ENCODE measurements around the gene CLCN4.

Gene CLCN4

GRCh38 chrX:10156199-10157031 lies at the start of gene CLCN4:
Gene CLCN4 (plus strand): TSS chrX:10156975. CDS start chrX:10185033, 28,058 bp downstream.
- no peaks in the 10 kb centered on the region for H4K20me1 ChIP-seq (ENCODE audit: insufficient read depth, low read length)
- ATAC-seq (ENCODE audit: insufficient read depth, low read depth) = no peak
- no peak within 1 kb of the TSS for H3K4me3 ChIP-seq (ENCODE audit: low read depth in 1 of 2, low read length in 2 of 2)
- no peaks in the 10 kb centered on the region for H3K9me3 ChIP-seq (ENCODE audit: insufficient read depth, low read length, severe bottlenecking)
- H3K36me3 ChIP-seq (ENCODE audit: insufficient read depth, low read length) = no peaks in the 10 kb centered on the region
- H3K4me2 ChIP-seq (ENCODE audit: insufficient read depth, low read length) = no peak within 1 kb of the TSS
- H3K27ac ChIP-seq (ENCODE audit: low read length) = no peak within 1 kb of the TSS
- no peak within 1 kb of the TSS for H3K9ac ChIP-seq (ENCODE audit: low read depth, low read length)
- no peak within 1 kb of the TSS for H2AFZ ChIP-seq (ENCODE audit: low read depth, low read length)
- H3K27me3 ChIP-seq (ENCODE audit: insufficient read depth, low read length, poor library complexity) = peaks cover 3% of the 10 kb centered on the region
- H3K4me1 ChIP-seq (ENCODE audit: insufficient read depth, low read length) = no peaks in the 10 kb centered on the region
- H3K79me2 ChIP-seq (ENCODE audit: insufficient read depth, low read length) = no peaks in the 10 kb centered on the region
- DNase-seq = no peak
- TF ChIP-seq EZH2 (IDR thresholded peaks at IDR 0.05; ENCODE audit: borderline replicate concordance, low read depth, low read length, severe bottlenecking) (no peak), CTCF (IDR thresholded peaks at IDR 0.05; ENCODE audit: borderline replicate concordance, extremely low read depth, low read length, poor library complexity, severe bottlenecking) (no peak)

DNA sequence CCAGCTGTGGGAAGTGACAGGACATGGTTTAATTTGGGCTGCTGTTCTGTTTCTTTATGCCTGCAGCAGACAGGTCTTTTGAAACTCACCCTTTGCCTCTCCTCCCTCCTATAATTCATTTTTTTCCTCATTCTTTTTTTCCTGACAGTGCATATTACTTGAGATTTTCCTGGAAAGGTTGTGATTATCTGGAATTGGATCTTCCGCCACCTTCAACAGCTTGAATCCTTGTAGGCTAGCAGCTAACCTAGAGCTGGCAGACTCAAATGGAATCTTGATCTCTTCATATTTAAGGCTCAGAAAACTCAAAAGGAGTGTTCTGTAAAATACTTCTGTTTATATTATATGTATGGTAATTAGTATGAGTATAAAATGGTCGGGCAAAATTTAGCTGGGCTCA lies 49.3 kb upstream of the CLCN4 start:
- peaks cover 12% of the 10 kb centered on the region for H3K36me3 ChIP-seq (ENCODE audit: insufficient read depth, low read length)
- peaks cover 34% of the 10 kb centered on the region for H3K4me1 ChIP-seq (ENCODE audit: insufficient read depth, low read length)
- no peaks in the 10 kb centered on the region for H4K20me1 ChIP-seq (ENCODE audit: insufficient read depth, low read length)
- H3K79me2 ChIP-seq (ENCODE audit: insufficient read depth, low read length) = no peaks in the 10 kb centered on the region
- peak overlapping the region; percentile 97 for H3K27ac ChIP-seq (ENCODE audit: low read length)
- no peaks in the 10 kb centered on the region for H3K9me3 ChIP-seq (ENCODE audit: insufficient read depth, low read length, severe bottlenecking)
- DNase-seq (no peak), ATAC-seq (ENCODE audit: insufficient read depth, low read depth) (no peak; the same call in 2 of the 3 replicates)
- H3K4me2 ChIP-seq (ENCODE audit: insufficient read depth, low read length) = peak overlapping the region; percentile 57
- H3K9ac ChIP-seq (ENCODE audit: low read depth, low read length) = peak overlapping the region; percentile 57
- no peak overlapping the region for H3K4me3 ChIP-seq (ENCODE audit: low read depth in 1 of 2, low read length in 2 of 2)
- H3K27me3 ChIP-seq (ENCODE audit: insufficient read depth, low read length, poor library complexity) = no peaks in the 10 kb centered on the region
- peak overlapping the region; percentile 63 for H2AFZ ChIP-seq (ENCODE audit: low read depth, low read length)
- TF ChIP-seq EZH2 (IDR thresholded peaks at IDR 0.05; ENCODE audit: borderline replicate concordance, low read depth, low read length, severe bottlenecking) (no peak), CTCF (IDR thresholded peaks at IDR 0.05; ENCODE audit: borderline replicate concordance, extremely low read depth, low read length, poor library complexity, severe bottlenecking) (no peak)

DNA sequence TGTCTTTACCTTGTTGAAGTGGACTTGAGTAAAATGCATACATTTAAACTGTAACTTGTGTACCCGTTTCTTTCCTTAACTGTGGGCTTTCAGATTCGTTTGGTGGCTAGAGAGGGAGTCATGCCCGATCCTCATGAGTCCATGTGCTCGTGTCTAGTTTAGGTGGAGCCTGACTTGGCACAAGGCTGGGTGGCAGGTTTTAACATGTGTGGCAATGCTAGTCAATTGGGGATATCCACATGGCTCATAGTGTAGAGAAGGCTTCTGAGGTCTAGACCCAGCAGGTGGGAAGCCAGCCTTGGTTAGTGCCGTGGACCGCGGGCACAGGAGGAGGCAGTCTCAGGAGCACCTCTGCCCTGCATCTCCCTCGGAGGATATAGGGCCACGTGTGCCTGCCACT lies 48.5 kb upstream of the CLCN4 start:
- no peak for TF ChIP-seq EZH2 (IDR thresholded peaks at IDR 0.05; ENCODE audit: borderline replicate concordance, low read depth, low read length, severe bottlenecking)
- no peak for TF ChIP-seq CTCF (IDR thresholded peaks at IDR 0.05; ENCODE audit: borderline replicate concordance, extremely low read depth, low read length, poor library complexity, severe bottlenecking)
- H3K9ac ChIP-seq (ENCODE audit: low read depth, low read length) = no peak overlapping the region

More for the DNA sequence above, 48.5 kb upstream of the CLCN4 start:
- no peaks in the 10 kb centered on the region for H3K9me3 ChIP-seq (ENCODE audit: insufficient read depth, low read length, severe bottlenecking)
- H3K27ac ChIP-seq (ENCODE audit: low read length) = peak overlapping the region; percentile 97
- peaks cover 8% of the 10 kb centered on the region for H3K36me3 ChIP-seq (ENCODE audit: insufficient read depth, low read length)
- H3K4me2 ChIP-seq (ENCODE audit: insufficient read depth, low read length) = no peak overlapping the region
- H3K79me2 ChIP-seq (ENCODE audit: insufficient read depth, low read length) = no peaks in the 10 kb centered on the region
- DNase-seq (no peak), ATAC-seq (ENCODE audit: insufficient read depth, low read depth) (no peak)
- peaks cover 34% of the 10 kb centered on the region for H3K4me1 ChIP-seq (ENCODE audit: insufficient read depth, low read length)
- H3K4me3 ChIP-seq (ENCODE audit: low read depth in 1 of 2, low read length in 2 of 2) = no peak overlapping the region
- H3K27me3 ChIP-seq (ENCODE audit: insufficient read depth, low read length, poor library complexity) = no peaks in the 10 kb centered on the region
- no peak overlapping the region for H2AFZ ChIP-seq (ENCODE audit: low read depth, low read length)
- no peaks in the 10 kb centered on the region for H4K20me1 ChIP-seq (ENCODE audit: insufficient read depth, low read length)

All from DND-41 (cell line).